ENCODE measurements around the gene SMIM11.
A peak's percentile ranks its signal among the peaks of the same experiment; 100 is the strongest.
"Not testable (repeated sequence)": the region's sequence is repeated elsewhere in the genome, so short reads cannot be mapped to it uniquely, and the experiment has no call there.

The SMIM11 gene

GRCh38 chr21:34364921-34365320 lies 10.4 kb upstream of the SMIM11 start:
- no peak overlapping the region for H3K4me3 ChIP-seq (ENCODE audit: low read depth, low read length)
- POLR2A ChIA-PET: no interaction called here
- DNase-seq (ENCODE audit: low read depth, low spot score): no peak
- CTCF ChIA-PET: interaction anchor here (1.2 to 11.7 kb wide), 5 partner anchors 16 to 444 kb away, joined by 3 to 215 read pairs (median 12); no protein-coding TSS in a partner anchor
- no peak for TF ChIP-seq CTCF (IDR thresholded peaks at IDR 0.05; ENCODE audit: insufficient read depth, low read length, missing control alignments)

GRCh38 chr21:34365809-34366208 lies 9.5 kb upstream of the SMIM11 start:
- TF ChIP-seq CTCF (IDR thresholded peaks at IDR 0.05; ENCODE audit: insufficient read depth, low read length, missing control alignments): no peak
- CTCF ChIA-PET: interaction anchor here (1.0 to 11.7 kb wide), 9 partner anchors 17 to 445 kb away, joined by 3 to 215 read pairs (median 7); partner anchors contain the start of gene KCNE1
- POLR2A ChIA-PET: no interaction called here
- no peak for DNase-seq (ENCODE audit: low read depth, low spot score)
- no peak overlapping the region for H3K4me3 ChIP-seq (ENCODE audit: low read depth, low read length)

- ChIA-PET POLR2A (no interaction called here), CTCF (interaction anchor here (0.6 to 11.7 kb wide), 33 partner anchors 8 to 1660 kb away, joined by 3 to 215 read pairs (median 3); partner anchors contain the start of genes ATP5PO, KCNE1 and RCAN1)
- no peak overlapping the region for H3K4me3 ChIP-seq (ENCODE audit: low read depth, low read length)
- DNase-seq (ENCODE audit: low read depth, low spot score): peak; percentile 60
- TF ChIP-seq CTCF (IDR thresholded peaks at IDR 0.05; ENCODE audit: insufficient read depth, low read length, missing control alignments): peak; percentile 66
Observed at GRCh38 chr21:34367320-34367935, 7.9 kb upstream of the SMIM11 start.

GRCh38 chr21:34369741-34370140 lies 5.6 kb upstream of the SMIM11 start:
- CTCF ChIA-PET: interaction anchor here (1.7 to 6.2 kb wide), 3 partner anchors 233 to 262 kb away, joined by 5 to 58 read pairs (median 16); no protein-coding TSS in a partner anchor
- POLR2A ChIA-PET: no interaction called here
- no peak for DNase-seq (ENCODE audit: low read depth, low spot score)
- no peak overlapping the region for H3K4me3 ChIP-seq (ENCODE audit: low read depth, low read length)
- no peak for TF ChIP-seq CTCF (IDR thresholded peaks at IDR 0.05; ENCODE audit: insufficient read depth, low read length, missing control alignments)

GRCh38 chr21:34372321-34372720 lies 3.0 kb upstream of the SMIM11 start:
- ChIA-PET CTCF (interaction anchor here (1.9 kb wide), 1 partner anchor 10 kb away, joined by 12 read pairs; no protein-coding TSS in a partner anchor), POLR2A (no interaction called here)
- TF ChIP-seq CTCF (IDR thresholded peaks at IDR 0.05; ENCODE audit: insufficient read depth, low read length, missing control alignments): no peak
- no peak overlapping the region for H3K4me3 ChIP-seq (ENCODE audit: low read depth, low read length)
- no peak for DNase-seq (ENCODE audit: low read depth, low spot score)

GRCh38 chr21:34374462-34374861 lies 845 bp upstream of the SMIM11 start:
- CTCF ChIA-PET; H3K4me3 ChIP-seq (ENCODE audit: low read depth, low read length); POLR2A ChIA-PET; DNase-seq (ENCODE audit: low read depth, low spot score): not testable (repeated sequence)

- POLR2A ChIA-PET; DNase-seq (ENCODE audit: low read depth, low spot score); CTCF ChIA-PET; H3K4me3 ChIP-seq (ENCODE audit: low read depth, low read length): not testable (repeated sequence)
Observed at GRCh38 chr21:34375619-34375972, 289 bp downstream of the SMIM11 start.

GRCh38 chr21:34383138-34383537 lies 7.8 kb downstream of the SMIM11 start:
- H3K4me3 ChIP-seq (ENCODE audit: low read depth, low read length); POLR2A ChIA-PET; CTCF ChIA-PET; DNase-seq (ENCODE audit: low read depth, low spot score): not testable (repeated sequence)

GRCh38 chr21:34383724-34384415 lies 8.6 kb downstream of the SMIM11 start:
- POLR2A ChIA-PET; DNase-seq (ENCODE audit: low read depth, low spot score); CTCF ChIA-PET; H3K4me3 ChIP-seq (ENCODE audit: low read depth, low read length): not testable (repeated sequence)

GRCh38 chr21:34400522-34400921 lies 25.2 kb downstream of the SMIM11 start:
- CTCF ChIA-PET; H3K4me3 ChIP-seq (ENCODE audit: low read depth, low read length); DNase-seq (ENCODE audit: low read depth, low spot score); POLR2A ChIA-PET: not testable (repeated sequence)

- H3K4me3 ChIP-seq (ENCODE audit: low read depth, low read length); POLR2A ChIA-PET; DNase-seq (ENCODE audit: low read depth, low spot score); CTCF ChIA-PET: not testable (repeated sequence)
Observed at GRCh38 chr21:34404742-34405141, 29.4 kb downstream of the SMIM11 start.

Data from AG04449 (cell line).